Panc1 (cell line): Measurements from ENCODE around the gene TRAK2.

Experiments used
- POLR2AphosphoS5 ChIP-seq: IDR thresholded peaks from 2 replicates; pipeline ENCODE4 v1.6.1; 2012; ENCODE audit warnings: mild to moderate bottlenecking, low read depth, low read length, moderate library complexity
- SIN3A ChIP-seq: IDR thresholded peaks from 2 replicates; pipeline ENCODE4 v1.6.1; 2012; ENCODE audit warnings: low read depth, mild to moderate bottlenecking, low read length, moderate library complexity, borderline replicate concordance; ENCODE audit not compliant: insufficient read depth
- TCF7L2 ChIP-seq: IDR thresholded peaks from 2 replicates; pipeline ENCODE4 v1.6.1; 2011; ENCODE audit warnings: mild to moderate bottlenecking, low read depth, low read length, inconsistent platforms
- TF ChIP-seq, protein P1 (sequence below): fragments of 450-650 bp; IDR thresholded peaks from 2 replicates; pipeline ENCODE4 v1.5.1; 2017; ENCODE audit warnings: mild to moderate bottlenecking
- TF ChIP-seq, protein P2 (sequence below), 2 experiments: IDR thresholded peaks; 2 replicates each; pipeline ENCODE4 v1.6.1; 2011 to 2012; ENCODE audit warnings: low read depth in 2 of 2, control low read depth in 1 of 2, low read length in 1 of 2, mild to moderate bottlenecking in 1 of 2, moderate library complexity in 1 of 2; ENCODE audit not compliant: insufficient read depth in 1 of 2

DNA sequence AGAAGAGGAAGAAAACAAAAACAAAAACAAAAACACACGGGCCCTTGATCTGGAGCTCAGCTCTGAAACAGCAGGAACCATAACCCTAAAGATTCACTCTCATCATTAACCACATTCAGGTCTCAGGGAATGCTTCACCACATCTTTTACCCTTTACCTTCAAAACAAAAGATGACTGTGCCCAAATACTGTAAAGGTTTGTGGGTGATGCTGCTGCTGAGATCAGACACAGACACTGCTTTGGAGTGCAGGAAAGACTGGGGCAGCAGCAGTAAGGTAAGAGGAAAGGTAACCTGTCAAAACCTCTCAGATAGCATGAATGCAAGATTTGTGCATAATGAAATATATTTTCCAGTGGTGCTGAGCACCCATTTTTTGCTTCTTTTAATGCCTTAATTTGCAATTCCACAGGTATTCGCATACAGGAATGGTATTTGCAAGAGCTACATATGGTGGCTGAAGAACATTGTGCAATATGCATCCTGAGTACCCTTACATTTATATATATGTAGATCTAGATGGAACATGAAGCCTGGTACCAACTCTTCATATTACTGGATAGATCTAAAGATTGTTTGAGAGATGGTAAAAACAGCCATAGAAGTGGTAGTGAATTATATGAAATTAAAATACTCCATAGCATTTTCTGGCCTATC, 90.1 kb downstream of the TRAK2 start:
- TF ChIP-seq TCF7L2 (no peak), POLR2AphosphoS5 (no peak), SIN3A (no peak)
- TF ChIP-seq, protein P1, sequence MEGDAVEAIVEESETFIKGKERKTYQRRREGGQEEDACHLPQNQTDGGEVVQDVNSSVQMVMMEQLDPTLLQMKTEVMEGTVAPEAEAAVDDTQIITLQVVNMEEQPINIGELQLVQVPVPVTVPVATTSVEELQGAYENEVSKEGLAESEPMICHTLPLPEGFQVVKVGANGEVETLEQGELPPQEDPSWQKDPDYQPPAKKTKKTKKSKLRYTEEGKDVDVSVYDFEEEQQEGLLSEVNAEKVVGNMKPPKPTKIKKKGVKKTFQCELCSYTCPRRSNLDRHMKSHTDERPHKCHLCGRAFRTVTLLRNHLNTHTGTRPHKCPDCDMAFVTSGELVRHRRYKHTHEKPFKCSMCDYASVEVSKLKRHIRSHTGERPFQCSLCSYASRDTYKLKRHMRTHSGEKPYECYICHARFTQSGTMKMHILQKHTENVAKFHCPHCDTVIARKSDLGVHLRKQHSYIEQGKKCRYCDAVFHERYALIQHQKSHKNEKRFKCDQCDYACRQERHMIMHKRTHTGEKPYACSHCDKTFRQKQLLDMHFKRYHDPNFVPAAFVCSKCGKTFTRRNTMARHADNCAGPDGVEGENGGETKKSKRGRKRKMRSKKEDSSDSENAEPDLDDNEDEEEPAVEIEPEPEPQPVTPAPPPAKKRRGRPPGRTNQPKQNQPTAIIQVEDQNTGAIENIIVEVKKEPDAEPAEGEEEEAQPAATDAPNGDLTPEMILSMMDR: no peak
- TF ChIP-seq, protein P2, sequence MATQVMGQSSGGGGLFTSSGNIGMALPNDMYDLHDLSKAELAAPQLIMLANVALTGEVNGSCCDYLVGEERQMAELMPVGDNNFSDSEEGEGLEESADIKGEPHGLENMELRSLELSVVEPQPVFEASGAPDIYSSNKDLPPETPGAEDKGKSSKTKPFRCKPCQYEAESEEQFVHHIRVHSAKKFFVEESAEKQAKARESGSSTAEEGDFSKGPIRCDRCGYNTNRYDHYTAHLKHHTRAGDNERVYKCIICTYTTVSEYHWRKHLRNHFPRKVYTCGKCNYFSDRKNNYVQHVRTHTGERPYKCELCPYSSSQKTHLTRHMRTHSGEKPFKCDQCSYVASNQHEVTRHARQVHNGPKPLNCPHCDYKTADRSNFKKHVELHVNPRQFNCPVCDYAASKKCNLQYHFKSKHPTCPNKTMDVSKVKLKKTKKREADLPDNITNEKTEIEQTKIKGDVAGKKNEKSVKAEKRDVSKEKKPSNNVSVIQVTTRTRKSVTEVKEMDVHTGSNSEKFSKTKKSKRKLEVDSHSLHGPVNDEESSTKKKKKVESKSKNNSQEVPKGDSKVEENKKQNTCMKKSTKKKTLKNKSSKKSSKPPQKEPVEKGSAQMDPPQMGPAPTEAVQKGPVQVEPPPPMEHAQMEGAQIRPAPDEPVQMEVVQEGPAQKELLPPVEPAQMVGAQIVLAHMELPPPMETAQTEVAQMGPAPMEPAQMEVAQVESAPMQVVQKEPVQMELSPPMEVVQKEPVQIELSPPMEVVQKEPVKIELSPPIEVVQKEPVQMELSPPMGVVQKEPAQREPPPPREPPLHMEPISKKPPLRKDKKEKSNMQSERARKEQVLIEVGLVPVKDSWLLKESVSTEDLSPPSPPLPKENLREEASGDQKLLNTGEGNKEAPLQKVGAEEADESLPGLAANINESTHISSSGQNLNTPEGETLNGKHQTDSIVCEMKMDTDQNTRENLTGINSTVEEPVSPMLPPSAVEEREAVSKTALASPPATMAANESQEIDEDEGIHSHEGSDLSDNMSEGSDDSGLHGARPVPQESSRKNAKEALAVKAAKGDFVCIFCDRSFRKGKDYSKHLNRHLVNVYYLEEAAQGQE (IDR thresholded peaks at IDR 0.05; ENCODE audit: insufficient read depth in 1 of 2, low read depth in 2 of 2, low read length in 1 of 2): no peak
